Hepatocyte (in vitro differentiated cells): ENCODE results near the gene TCHP.

Source experiments
- EZH2phosphoT487 ChIP-seq: fragments of 200-600 bp; sonication (generic); IDR thresholded peaks from one replicate; pipeline ENCODE4 v1.6.1; 2018; ENCODE audit warnings: antibody characterized with exemption, mild to moderate bottlenecking, low read depth, moderate library complexity; ENCODE audit not compliant: unreplicated experiment, severe bottlenecking
- TF ChIP-seq, protein P1 (sequence below): fragments of 200-600 bp; sonication (generic); IDR thresholded peaks from 2 replicates; pipeline ENCODE4 v1.5.1; 2016; ENCODE audit warnings: antibody characterized with exemption, mild to moderate bottlenecking; ENCODE audit not compliant: poor library complexity

DNA sequence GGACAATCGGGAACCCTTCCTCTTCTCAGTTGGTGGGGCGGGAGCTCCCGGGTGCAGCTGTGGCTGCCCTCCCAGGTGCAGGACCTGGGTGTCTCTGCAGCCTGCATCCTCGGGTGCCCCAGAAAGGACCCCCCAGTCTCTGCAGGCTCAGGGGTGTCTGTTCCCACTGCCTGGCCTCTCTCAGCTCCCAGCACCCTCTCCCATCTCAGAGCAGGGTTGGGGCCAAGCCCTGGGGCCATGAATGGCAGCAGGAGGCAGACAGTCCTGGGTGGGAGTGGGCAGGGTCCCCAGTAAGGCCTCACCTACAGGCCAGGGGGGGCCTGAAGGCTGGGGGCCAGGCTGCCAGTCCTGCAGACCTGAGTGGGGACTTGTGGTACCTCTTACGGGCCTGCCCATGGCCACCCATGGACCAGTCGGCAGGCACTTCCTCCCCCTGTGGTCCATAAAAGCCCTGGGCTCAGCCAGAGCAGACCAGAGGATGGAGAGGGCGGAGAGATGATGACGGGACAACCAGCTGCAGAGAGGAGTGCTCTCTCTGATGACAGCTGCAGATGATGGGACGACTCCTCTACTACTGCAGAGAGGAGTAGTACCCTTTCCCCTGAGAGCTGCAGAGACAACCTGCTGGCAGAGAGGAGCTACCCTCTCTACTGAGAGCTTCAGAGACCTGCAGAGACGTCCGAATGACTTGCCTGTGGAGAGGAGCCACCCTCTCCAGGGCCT lies 26.6 kb downstream of the TCHP start:
- TF ChIP-seq, protein P1, sequence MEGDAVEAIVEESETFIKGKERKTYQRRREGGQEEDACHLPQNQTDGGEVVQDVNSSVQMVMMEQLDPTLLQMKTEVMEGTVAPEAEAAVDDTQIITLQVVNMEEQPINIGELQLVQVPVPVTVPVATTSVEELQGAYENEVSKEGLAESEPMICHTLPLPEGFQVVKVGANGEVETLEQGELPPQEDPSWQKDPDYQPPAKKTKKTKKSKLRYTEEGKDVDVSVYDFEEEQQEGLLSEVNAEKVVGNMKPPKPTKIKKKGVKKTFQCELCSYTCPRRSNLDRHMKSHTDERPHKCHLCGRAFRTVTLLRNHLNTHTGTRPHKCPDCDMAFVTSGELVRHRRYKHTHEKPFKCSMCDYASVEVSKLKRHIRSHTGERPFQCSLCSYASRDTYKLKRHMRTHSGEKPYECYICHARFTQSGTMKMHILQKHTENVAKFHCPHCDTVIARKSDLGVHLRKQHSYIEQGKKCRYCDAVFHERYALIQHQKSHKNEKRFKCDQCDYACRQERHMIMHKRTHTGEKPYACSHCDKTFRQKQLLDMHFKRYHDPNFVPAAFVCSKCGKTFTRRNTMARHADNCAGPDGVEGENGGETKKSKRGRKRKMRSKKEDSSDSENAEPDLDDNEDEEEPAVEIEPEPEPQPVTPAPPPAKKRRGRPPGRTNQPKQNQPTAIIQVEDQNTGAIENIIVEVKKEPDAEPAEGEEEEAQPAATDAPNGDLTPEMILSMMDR = no peak
- TF ChIP-seq EZH2phosphoT487 = no peak
